Stimulated activated effector memory CD8-positive, alpha-beta T cell treated with anti-CD3 and anti-CD28 coated beads, Interleukin-12 subunit alpha, Interleukin-12 subunit beta, amount 100 ng/mL, for 72 hours (primary cell): ENCODE measurements around the gene PRRT4.
A peak's percentile ranks its signal among the peaks of the same experiment; 100 is the strongest.

Experiments used
- ATAC-seq: fragments of 150-1000 bp; cut with Tn5 transposase; 2 replicates; pipeline ENCODE4 v1.10.0; 2021
- DNase-seq, 2 donors: peaks; one replicate each; pipeline ENCODE4 v3.0.0; 2021 to 2022; ENCODE audit warnings: low spot score in 2 of 2
- H3K27ac Mint-ChIP-seq: one replicate; pipeline ENCODE4 v1.8.0; 2022; ENCODE audit warnings: mild to moderate bottlenecking, mixed read lengths
- H3K36me3 Mint-ChIP-seq: one replicate; pipeline ENCODE4 v1.8.0; 2022; ENCODE audit warnings: mild to moderate bottlenecking, mixed read lengths
- H3K4me1 Mint-ChIP-seq: one replicate; pipeline ENCODE4 v1.8.0; 2022; ENCODE audit warnings: mixed read lengths
- H3K4me3 Mint-ChIP-seq: one replicate; pipeline ENCODE4 v1.8.0; 2022; ENCODE audit warnings: mild to moderate bottlenecking, mixed read lengths
- H3K9me3 Mint-ChIP-seq: one replicate; pipeline ENCODE4 v1.8.0; 2022; ENCODE audit warnings: mixed read lengths

The PRRT4 gene

DNA sequence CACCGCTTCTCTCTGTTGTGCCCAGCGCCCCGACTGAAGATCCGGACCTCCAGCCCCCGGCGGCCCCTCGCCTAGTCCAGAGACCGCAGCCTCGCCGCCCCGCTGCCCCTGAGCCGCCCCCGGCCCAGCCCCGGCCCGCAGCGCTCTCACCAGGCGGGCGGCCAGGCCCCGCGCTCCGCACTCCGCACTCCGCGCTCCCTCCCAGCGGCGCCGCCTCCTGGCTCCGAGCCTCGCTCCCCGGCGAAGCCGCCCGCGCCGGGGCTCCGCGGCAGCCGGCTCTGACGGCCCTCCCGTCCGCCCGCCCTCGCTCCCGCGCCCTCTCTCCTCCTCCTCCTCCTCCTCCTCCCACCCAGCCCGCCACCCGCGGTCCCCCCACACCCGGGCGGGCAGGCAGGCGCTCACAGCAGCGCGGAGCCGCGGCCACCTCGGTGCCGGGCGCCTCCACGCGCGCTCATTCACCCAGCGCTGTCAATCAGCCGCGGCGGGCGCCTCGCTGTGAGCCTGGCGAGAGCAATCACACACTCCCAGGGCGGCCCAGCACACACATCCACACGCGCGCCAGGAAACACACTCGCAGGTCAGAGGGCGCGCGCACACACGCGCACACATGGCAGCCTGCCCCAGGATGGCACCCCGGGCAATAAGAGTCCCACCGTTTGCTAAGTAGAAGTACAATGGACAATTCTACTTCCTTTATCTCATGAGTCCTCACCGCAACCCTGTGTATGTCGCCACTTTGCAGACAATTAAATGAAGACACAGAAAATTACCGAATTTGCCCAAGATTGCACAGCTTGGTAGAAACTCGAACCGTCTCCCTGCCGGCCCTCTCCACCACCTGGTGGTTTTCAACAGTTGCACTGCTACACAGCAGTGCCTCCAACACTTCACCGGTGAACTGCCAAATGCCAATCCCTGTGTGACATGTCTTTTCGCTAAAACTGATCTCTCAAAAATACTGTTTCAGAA is at the start of gene PRRT4:
PRRT4 (minus strand) TSS at position 280 of the 969 bp plus-strand sequence.
- peak; percentile 65 for ATAC-seq
- DNase-seq, result peak in 1 of 2 donors; percentile 22
- Mint-ChIP-seq H3K4me1 (peaks cover 23% of the 10 kb centered on the region), H3K4me3 (peak within 1 kb of the TSS; percentile 84), H3K9me3 (no peaks in the 10 kb centered on the region), H3K27ac (no peak within 1 kb of the TSS), H3K36me3 (no peaks in the 10 kb centered on the region)

DNA sequence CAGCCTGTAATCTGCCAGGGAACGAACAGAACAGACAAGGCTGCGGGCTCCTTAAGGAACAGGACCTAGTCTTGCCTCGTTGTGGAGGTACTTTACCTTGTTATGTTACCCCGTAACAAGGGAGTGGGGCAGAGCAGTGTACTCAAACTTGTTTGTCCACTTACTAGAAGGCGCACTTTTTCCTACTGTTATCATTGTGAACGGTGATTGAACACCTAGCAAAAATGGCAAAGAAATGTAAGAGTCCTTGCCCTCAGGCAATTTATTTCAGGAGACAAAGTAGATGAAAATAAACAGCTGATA is 48.9 kb upstream of the PRRT4 start:
- ATAC-seq (no peak), DNase-seq (no peak)
- Mint-ChIP-seq H3K27ac (no peak overlapping the region), H3K4me3 (peak overlapping the region; percentile 86), H3K9me3 (no peaks in the 10 kb centered on the region), H3K4me1 (peaks cover 28% of the 10 kb centered on the region), H3K36me3 (peaks cover 11% of the 10 kb centered on the region)

DNA sequence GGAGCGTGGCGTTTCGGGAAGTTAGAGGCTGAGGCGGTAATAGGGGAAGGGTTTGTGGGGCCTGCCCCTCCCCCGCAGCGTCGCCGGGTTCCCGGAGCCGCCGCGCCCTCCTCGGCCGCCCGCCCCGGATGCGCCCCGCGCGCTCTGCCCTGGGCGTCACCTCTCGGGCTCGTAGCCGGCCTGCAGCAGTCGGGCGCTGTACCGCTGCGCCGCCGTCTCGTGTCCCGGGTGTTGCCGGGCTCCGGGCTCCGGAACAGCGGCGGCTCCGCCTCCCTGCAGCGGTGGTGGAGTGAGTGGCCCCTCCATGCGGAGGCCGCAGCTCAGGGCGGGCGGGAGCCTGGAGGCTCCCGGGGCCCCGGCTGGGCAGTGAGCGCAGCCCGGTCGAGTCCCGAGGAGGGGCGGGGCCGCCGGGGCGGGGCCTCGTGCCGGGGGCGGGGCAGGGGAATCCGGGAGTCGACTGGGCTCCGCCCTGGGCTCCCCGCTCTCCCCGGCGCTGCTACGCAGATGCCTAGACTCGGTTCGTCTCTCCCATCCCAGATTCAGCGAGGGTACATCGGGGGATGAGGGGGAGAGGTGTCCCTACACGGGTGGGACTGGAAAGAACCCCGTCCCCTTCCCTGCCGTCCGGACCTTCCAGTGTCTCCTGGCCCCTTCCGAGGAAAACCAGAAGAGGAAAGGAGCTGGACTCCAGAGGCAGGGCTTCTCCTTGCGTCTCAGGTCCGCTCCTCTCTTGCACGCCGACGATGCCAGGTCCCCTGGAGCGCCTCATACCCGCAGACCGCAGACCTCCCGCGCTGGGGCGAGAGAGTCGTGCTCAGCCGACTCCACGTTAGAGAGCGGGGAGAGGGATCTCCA is 48.3 kb upstream of the PRRT4 start, which contains the start of gene IMPDH1:
IMPDH1 (minus strand) TSS at position 387 of the 855 bp plus-strand sequence; CDS start at position 306, 81 bp downstream.
- peaks cover 32% of the 10 kb centered on the region for H3K4me1 Mint-ChIP-seq
- peaks cover 14% of the 10 kb centered on the region for H3K36me3 Mint-ChIP-seq
- H3K27ac Mint-ChIP-seq, result peak within 1 kb of the TSS; percentile 40
- DNase-seq (peak; percentile 92 to 93), ATAC-seq (peak; percentile 89)
- H3K9me3 Mint-ChIP-seq, result no peaks in the 10 kb centered on the region
- peak within 1 kb of the TSS; percentile 86 for H3K4me3 Mint-ChIP-seq

- H3K27ac Mint-ChIP-seq, result peak overlapping the region; percentile 40
- H3K4me3 Mint-ChIP-seq, result peak overlapping the region; percentile 86
- DNase-seq, result no peak
- H3K36me3 Mint-ChIP-seq, result peaks cover 18% of the 10 kb centered on the region
- peaks cover 40% of the 10 kb centered on the region for H3K4me1 Mint-ChIP-seq
- ATAC-seq, result no peak
- H3K9me3 Mint-ChIP-seq, result no peaks in the 10 kb centered on the region
Measured at GRCh38 chr7:128408709-128409595, 47.5 kb upstream of the PRRT4 start.

DNA sequence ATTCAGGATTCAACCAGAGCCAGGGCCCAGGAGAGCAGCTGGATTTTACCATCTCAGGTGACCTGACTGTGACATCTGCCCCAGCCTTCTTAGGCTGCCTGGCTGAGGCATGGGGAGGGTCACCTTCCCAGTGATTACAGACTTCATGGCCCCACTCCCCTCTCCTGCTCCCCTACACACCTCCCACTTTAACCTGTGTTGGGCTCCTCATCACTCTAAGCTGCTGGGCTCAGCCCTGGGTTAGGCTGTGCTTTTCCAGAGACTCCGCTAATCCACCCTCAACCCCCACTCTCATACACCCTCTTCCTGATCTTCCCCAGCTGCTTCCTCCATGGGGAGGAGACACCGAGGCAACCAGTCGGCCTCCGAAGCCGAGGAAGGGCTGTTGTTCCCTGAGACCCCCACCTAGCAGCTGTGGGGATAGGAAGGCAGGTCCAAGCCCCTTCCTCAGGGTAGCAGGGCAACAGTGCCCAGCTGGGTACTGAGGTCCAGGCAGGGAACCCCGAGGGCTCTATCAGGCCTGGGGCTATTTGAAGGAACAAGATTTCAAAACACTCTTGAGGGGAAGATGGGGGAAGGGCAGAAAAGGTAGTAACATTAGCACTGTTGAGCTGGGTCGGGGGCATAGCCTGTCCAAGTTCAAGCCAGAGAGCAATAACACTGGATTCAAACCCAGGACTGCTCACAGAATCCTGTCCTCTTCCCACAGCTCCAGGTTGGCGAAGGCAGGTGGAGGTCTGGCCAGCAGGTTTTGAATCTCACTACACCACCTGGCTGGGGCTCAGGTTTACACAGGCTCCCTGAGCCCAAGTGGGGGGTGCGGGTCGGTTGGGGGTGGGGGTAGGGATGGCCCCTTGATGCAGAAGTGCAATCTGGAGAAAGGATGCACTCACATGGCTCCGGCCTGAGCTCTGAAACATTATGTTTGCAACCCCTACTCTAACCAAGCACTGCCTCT is 46.5 kb upstream of the PRRT4 start:
- Mint-ChIP-seq H3K36me3 (peaks cover 27% of the 10 kb centered on the region), H3K4me1 (peaks cover 48% of the 10 kb centered on the region), H3K9me3 (no peaks in the 10 kb centered on the region), H3K27ac (no peak overlapping the region), H3K4me3 (peak overlapping the region; percentile 86)
- DNase-seq (no peak), ATAC-seq (no peak)

DNA sequence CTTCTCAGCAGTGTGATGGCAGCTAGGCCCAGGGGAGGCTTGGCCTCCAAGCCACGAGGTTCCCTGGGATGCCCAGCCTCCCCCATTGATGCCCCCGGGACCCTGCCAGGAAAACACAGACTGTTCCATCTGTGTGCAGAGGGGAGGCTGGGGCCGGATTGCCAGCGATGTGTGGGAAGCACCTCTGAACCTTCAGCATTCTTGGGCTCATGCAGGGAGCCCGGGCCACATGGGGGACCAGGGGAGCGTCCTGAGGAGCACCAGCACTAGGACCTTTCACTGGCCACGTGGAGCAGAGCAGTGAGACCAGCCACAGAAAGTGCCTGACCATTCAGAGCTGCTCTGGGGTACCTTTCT is 45.7 kb upstream of the PRRT4 start:
- Mint-ChIP-seq H3K4me1 (peaks cover 48% of the 10 kb centered on the region), H3K36me3 (peaks cover 33% of the 10 kb centered on the region), H3K4me3 (no peak overlapping the region), H3K9me3 (no peaks in the 10 kb centered on the region), H3K27ac (no peak overlapping the region)
- DNase-seq (no peak), ATAC-seq (no peak)

DNA sequence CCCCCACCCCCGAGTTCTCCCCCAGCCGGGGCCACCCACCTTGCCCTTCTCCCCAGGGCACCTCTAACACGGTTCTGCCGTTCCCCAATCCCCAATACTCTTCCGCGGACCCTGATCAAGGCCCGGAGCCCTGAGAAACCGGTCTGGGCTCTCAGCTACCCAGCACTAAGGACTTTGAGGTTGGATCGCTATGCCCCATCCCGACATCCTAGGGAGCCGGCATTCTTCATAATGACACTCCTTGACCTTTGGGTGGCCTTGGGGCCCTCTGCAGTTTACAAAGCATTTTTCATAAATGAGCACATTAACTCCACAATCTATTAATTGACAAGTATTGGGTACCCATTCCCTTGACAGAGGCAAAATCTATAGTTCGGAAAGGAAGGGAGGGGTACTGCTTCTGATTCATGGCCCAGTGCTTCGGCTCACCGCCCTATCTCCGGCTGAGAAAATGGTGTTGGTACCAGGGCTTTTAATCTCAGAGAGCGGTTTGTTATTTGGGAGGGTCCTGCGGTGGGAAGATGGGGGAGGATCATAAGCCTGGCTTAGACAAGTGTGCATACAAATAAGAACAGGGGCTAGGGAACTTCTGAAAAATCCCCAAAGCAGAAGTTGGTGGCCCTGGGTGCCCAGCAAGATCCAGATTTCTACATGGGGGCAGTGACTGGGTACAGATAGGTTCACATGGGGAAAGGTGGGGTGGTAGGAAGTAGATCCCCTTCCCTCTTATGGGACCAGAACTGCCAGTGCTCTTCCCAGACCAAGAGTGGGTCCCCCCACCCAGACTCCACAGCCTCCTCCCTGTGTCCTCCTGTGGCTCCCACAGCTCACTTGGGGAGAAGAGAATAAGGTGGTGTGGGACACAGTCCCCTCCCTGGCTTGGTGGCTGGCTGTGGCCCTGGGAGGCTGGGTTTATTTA is 45.1 kb upstream of the PRRT4 start:
- no peak for DNase-seq
- peak overlapping the region; percentile 87 for H3K27ac Mint-ChIP-seq
- H3K4me1 Mint-ChIP-seq, result peaks cover 49% of the 10 kb centered on the region

DNA sequence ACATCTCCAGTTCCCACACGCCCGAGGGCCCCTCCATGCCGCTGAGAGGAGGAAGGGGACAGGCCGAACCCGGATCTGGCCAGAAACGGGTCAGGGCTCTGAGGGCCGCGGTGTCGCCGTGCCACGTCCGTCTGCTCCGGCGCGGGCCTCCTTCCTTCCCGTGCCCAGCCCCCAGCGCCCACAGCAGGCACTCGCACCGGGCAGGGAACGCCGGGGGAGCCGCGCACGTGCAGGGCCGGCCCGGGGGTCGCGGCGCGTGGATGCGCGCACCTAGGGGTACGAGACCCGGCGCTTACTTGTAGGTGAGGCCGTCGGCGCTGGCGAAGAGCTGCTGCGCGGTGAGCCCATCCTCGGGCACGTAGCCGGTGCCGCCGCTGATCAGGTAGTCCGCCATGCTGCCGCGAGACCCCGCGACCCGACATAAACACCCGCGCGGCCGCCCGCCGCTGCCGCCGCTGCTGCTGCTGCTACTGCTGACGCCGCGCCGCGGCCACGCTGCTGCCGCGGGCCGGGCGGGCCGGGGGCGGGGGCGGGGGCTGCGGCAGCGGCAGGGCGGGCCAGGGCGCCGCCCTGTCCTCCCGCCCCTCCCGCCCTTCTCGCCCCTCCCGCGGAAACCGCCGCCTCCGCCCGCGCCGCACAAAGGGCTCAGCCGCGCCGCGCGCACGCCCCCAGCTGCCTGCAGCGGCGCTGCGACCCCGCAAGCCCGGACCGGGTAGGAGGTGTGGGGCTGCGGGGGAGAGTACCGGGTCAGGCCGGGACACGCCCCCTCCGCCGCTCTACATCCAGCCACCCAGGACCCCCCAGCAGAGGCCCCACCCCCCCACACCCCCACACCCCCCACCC is 44.2 kb upstream of the PRRT4 start:
- Mint-ChIP-seq H3K9me3 (no peaks in the 10 kb centered on the region), H3K4me1 (peaks cover 57% of the 10 kb centered on the region), H3K27ac (peak overlapping the region; percentile 87), H3K36me3 (peaks cover 48% of the 10 kb centered on the region), H3K4me3 (peak overlapping the region; percentile 83)
- ATAC-seq, result peak; percentile 14
- peak in 1 of 2 donors; percentile 67 for DNase-seq

More for the DNA sequence above, 45.1 kb upstream of the PRRT4 start:
- H3K4me3 Mint-ChIP-seq, result peak overlapping the region; percentile 83
- peaks cover 39% of the 10 kb centered on the region for H3K36me3 Mint-ChIP-seq
- H3K9me3 Mint-ChIP-seq, result no peaks in the 10 kb centered on the region
- no peak for ATAC-seq

DNA sequence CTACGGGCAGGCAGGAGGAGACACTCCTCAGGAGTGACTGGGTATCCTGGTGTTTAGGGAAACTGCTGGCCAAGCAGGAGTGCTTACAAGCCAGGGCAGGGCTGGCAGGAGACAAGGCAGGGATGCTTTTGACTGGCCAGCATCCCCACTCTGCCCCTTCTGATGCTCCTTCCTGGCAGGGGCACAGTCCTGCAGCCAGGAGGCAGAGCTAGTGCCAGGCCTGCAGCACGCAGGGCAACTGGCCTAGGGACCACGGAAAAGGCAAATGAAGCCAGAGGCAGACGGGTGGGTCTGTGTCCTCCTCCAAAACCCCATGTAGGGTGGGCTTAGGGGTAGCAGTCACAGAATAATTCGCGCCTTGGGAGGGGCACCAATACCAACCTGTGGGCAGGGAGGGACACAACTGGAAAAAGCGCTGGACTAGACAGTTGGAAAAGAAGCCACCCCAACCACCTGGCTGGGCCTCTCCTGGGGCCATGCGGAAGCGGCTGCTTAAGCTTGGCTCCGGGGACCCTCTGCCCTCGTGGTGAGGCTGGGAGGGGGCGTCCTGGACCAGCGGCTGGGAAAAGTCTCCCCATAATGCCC is 43.5 kb upstream of the PRRT4 start:
- H3K36me3 Mint-ChIP-seq, result peaks cover 55% of the 10 kb centered on the region
- H3K4me1 Mint-ChIP-seq, result peaks cover 57% of the 10 kb centered on the region
- no peaks in the 10 kb centered on the region for H3K9me3 Mint-ChIP-seq
- peak overlapping the region; percentile 83 for H3K4me3 Mint-ChIP-seq
- H3K27ac Mint-ChIP-seq, result peak overlapping the region; percentile 82
- no peak for DNase-seq
- no peak for ATAC-seq

DNA sequence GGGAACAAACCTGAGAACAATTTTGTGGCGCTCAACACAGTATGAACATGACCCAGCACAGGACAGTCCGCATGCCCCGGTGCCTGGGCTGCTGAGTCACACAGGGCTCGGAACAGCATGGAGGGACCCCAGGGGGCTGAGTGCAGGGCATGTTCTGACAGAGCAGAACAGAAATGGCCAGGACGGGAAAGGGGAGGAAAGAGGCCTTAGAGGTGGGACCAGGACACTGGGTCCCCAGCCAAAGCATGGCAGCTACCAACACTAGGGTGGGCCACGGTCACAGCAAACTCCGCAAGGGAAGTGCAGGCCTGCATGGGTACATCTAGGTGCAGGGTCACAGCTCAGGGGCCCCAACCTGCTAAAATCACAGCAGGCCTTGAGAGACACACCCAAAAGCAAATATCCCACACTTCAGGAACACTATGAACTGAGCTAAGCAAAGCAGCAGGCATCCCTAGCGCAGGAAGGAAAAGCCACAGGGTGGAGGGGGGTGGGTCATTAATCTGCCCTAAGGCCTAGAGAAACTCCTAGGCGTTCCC is 42.7 kb upstream of the PRRT4 start:
- Mint-ChIP-seq H3K27ac (peak overlapping the region; percentile 82), H3K9me3 (no peaks in the 10 kb centered on the region), H3K36me3 (peaks cover 63% of the 10 kb centered on the region), H3K4me3 (peak overlapping the region; percentile 83), H3K4me1 (peaks cover 56% of the 10 kb centered on the region)
- no peak for ATAC-seq
- DNase-seq, result no peak

- Mint-ChIP-seq H3K36me3 (peaks cover 68% of the 10 kb centered on the region), H3K9me3 (no peaks in the 10 kb centered on the region), H3K27ac (peak overlapping the region; percentile 82), H3K4me1 (peaks cover 51% of the 10 kb centered on the region), H3K4me3 (peak overlapping the region; percentile 83)
- ATAC-seq, result no peak
- DNase-seq, result no peak
Measured at GRCh38 chr7:128403676-128404075, 42.2 kb upstream of the PRRT4 start.

GRCh38 chr7:128402356-128402755 is 40.9 kb upstream of the PRRT4 start:
- DNase-seq, result no peak
- peaks cover 76% of the 10 kb centered on the region for H3K36me3 Mint-ChIP-seq
- H3K27ac Mint-ChIP-seq, result peak overlapping the region; percentile 32
- H3K9me3 Mint-ChIP-seq, result no peaks in the 10 kb centered on the region
- ATAC-seq, result no peak
- peaks cover 41% of the 10 kb centered on the region for H3K4me1 Mint-ChIP-seq
- H3K4me3 Mint-ChIP-seq, result no peak overlapping the region
